HepG2 (cell line): ENCODE data around the gene CELF5. TPM values are rescaled to one million over a fixed set of nuclear protein-coding genes. Genes with fewer than 3 reads are reported as not detected.

Experiments used
- SNRNP70 ChIP-seq: fragments of 200-400 bp; formaldehyde crosslinking; IDR thresholded peaks from 2 replicates; pipeline ENCODE4 v1.6.1; 2017; ENCODE audit warnings: mild to moderate bottlenecking, low read depth, low read length, moderate library complexity
- polyA plus RNA-seq, 8 experiments: library from polyadenylated mRNA; depleted of rRNA in 3 of 8; stranded (reverse) in 7 of 8; unstranded in 1 of 8; fragments of >200 nt; fragmentation: Illumina TruSeq in 4 of 8; extraction: Trizol in 4 of 8; gene quantifications; 2 replicates each; pipeline versions ENCODE4 v1.2.1 to v1.2.3, GENCODE V29; 2011 to 2016; ENCODE audit warnings: low read depth in 4 of 8, missing spikeins in 1 of 8, mixed read lengths in 1 of 8; ENCODE audit not compliant: insufficient read depth in 1 of 8
- total RNA-seq, 5 experiments: library from RNA; depleted of rRNA; stranded (reverse); fragments of >200 nt; fragmentation: Illumina TruSeq; extraction: Trizol; gene quantifications; 2 replicates each; pipeline ENCODE4 v1.2.3, GENCODE V29; 2016; ENCODE audit warnings: low read depth in 1 of 5
- TF ChIP-seq, protein P1 (sequence below): sonication (generic); formaldehyde crosslinking; IDR thresholded peaks from 2 replicates; pipeline ENCODE4 v1.5.0; 2020; ENCODE audit warnings: mild to moderate bottlenecking, missing genetic modification reagents, borderline replicate concordance
- TF ChIP-seq, protein P2 (sequence below): sonication (generic); formaldehyde crosslinking; IDR thresholded peaks from 2 replicates; pipeline ENCODE4 v1.8.1; 2022; ENCODE audit warnings: low read depth, mild to moderate bottlenecking, missing genetic modification reagents

Gene CELF5
- total and polyA plus RNA-seq, 2 of the 13 experiments (the other 11 are each of a cell fraction or from before 2014, with no cell fraction given): 0.31 to 0.84 TPM

DNA sequence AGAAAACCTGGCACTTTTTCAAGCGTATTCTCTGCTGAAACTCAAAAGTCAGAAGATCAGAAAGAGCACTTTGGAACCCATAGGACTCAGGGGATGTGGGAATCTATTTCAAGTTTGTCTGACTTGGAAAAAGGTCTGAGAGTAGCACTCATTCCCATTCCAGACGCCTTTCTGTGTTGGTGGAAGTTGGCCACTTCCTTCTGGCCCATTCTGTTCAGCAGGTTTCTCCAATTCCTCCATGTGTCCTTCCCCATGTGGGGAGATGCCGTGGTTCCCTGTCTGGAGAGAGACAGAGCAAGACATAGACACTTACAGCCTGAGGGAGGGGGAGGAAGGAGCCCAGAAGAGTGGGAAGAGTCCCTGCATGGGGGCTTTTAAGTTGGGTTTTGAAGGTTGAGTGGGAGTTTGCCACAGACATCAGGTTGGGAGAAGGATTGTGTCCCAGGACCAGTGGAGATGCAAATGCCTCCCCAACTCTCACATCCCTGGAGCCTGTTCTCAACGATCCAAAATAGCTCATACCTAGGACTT lies 48.0 kb downstream of the CELF5 start (continued):
- TF ChIP-seq, protein P1, sequence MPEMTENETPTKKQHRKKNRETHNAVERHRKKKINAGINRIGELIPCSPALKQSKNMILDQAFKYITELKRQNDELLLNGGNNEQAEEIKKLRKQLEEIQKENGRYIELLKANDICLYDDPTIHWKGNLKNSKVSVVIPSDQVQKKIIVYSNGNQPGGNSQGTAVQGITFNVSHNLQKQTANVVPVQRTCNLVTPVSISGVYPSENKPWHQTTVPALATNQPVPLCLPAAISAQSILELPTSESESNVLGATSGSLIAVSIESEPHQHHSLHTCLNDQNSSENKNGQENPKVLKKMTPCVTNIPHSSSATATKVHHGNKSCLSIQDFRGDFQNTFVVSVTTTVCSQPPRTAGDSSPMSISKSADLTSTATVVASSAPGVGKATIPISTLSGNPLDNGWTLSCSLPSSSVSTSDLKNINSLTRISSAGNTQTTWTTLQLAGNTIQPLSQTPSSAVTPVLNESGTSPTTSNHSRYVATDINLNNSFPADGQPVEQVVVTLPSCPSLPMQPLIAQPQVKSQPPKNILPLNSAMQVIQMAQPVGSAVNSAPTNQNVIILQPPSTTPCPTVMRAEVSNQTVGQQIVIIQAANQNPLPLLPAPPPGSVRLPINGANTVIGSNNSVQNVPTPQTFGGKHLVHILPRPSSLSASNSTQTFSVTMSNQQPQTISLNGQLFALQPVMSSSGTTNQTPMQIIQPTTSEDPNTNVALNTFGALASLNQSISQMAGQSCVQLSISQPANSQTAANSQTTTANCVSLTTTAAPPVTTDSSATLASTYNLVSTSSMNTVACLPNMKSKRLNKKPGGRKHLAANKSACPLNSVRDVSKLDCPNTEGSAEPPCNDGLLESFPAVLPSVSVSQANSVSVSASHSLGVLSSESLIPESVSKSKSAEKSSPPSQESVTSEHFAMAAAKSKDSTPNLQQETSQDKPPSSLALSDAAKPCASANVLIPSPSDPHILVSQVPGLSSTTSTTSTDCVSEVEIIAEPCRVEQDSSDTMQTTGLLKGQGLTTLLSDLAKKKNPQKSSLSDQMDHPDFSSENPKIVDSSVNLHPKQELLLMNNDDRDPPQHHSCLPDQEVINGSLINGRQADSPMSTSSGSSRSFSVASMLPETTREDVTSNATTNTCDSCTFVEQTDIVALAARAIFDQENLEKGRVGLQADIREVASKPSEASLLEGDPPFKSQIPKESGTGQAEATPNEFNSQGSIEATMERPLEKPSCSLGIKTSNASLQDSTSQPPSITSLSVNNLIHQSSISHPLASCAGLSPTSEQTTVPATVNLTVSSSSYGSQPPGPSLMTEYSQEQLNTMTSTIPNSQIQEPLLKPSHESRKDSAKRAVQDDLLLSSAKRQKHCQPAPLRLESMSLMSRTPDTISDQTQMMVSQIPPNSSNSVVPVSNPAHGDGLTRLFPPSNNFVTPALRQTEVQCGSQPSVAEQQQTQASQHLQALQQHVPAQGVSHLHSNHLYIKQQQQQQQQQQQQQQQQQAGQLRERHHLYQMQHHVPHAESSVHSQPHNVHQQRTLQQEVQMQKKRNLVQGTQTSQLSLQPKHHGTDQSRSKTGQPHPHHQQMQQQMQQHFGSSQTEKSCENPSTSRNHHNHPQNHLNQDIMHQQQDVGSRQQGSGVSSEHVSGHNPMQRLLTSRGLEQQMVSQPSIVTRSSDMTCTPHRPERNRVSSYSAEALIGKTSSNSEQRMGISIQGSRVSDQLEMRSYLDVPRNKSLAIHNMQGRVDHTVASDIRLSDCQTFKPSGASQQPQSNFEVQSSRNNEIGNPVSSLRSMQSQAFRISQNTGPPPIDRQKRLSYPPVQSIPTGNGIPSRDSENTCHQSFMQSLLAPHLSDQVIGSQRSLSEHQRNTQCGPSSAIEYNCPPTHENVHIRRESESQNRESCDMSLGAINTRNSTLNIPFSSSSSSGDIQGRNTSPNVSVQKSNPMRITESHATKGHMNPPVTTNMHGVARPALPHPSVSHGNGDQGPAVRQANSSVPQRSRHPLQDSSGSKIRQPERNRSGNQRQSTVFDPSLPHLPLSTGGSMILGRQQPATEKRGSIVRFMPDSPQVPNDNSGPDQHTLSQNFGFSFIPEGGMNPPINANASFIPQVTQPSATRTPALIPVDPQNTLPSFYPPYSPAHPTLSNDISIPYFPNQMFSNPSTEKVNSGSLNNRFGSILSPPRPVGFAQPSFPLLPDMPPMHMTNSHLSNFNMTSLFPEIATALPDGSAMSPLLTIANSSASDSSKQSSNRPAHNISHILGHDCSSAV (CRISPR knock-in tag): no peak
- TF ChIP-seq SNRNP70: no peak
- TF ChIP-seq, protein P2, sequence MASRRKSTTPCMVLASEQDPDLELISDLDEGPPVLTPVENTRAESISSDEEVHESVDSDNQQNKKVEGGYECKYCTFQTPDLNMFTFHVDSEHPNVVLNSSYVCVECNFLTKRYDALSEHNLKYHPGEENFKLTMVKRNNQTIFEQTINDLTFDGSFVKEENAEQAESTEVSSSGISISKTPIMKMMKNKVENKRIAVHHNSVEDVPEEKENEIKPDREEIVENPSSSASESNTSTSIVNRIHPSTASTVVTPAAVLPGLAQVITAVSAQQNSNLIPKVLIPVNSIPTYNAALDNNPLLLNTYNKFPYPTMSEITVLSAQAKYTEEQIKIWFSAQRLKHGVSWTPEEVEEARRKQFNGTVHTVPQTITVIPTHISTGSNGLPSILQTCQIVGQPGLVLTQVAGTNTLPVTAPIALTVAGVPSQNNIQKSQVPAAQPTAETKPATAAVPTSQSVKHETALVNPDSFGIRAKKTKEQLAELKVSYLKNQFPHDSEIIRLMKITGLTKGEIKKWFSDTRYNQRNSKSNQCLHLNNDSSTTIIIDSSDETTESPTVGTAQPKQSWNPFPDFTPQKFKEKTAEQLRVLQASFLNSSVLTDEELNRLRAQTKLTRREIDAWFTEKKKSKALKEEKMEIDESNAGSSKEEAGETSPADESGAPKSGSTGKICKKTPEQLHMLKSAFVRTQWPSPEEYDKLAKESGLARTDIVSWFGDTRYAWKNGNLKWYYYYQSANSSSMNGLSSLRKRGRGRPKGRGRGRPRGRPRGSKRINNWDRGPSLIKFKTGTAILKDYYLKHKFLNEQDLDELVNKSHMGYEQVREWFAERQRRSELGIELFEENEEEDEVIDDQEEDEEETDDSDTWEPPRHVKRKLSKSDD: no peak
